K562 (cell line): ENCODE results near the gene BHLHE40. TPM values are rescaled to one million over a fixed set of nuclear protein-coding genes. Genes with fewer than 3 reads are reported as not detected.

Source experiments
- CGGBP1 ChIP-seq: fragments of 250-450 bp; sonication (Bioruptor Pico); IDR thresholded peaks from 2 replicates; pipeline ENCODE4 v1.9.0; 2021; ENCODE audit warnings: mild to moderate bottlenecking
- EP400 ChIP-seq: fragments of 450-650 bp; IDR thresholded peaks from 2 replicates; pipeline ENCODE4 v1.6.1; 2017; ENCODE audit warnings: antibody characterized with exemption, mild to moderate bottlenecking, moderate library complexity
- ETV1 ChIP-seq: fragments of 450-650 bp; conservative IDR thresholded peaks from 2 replicates; pipeline ENCODE4 v1.6.1; 2016; ENCODE audit warnings: missing genetic modification characterization, control low read depth, low read depth, missing compliant biosample characterization
- FOSL1 ChIP-seq: fragments of 200-800 bp; sonication (Bioruptor generic); conservative IDR thresholded peaks from 2 replicates; pipeline ENCODE4 v1.6.1; 2016; ENCODE audit warnings: missing genetic modification characterization, missing compliant biosample characterization
- GATA2 ChIP-seq: sonication (generic); formaldehyde crosslinking; IDR thresholded peaks from 2 replicates; pipeline ENCODE4 v1.4.0; 2020; ENCODE audit warnings: mild to moderate bottlenecking, missing genetic modification reagents
- GATAD2A ChIP-seq: fragments of 450-650 bp; IDR thresholded peaks from 2 replicates; pipeline ENCODE4 v1.6.1; 2017
- HDAC3 ChIP-seq: fragments of 450-650 bp; IDR thresholded peaks from 2 replicates; pipeline ENCODE4 v1.6.1; 2018; ENCODE audit warnings: borderline replicate concordance, mild to moderate bottlenecking, moderate library complexity; ENCODE audit not compliant: partially characterized antibody
- HDAC6 ChIP-seq: IDR thresholded peaks from 2 replicates; pipeline ENCODE4 v1.6.1; 2012; ENCODE audit warnings: low read depth, mild to moderate bottlenecking, control low read depth, inconsistent platforms, low read length, moderate library complexity
- HINFP ChIP-seq: fragments of 450-650 bp; conservative IDR thresholded peaks from 2 replicates; pipeline ENCODE4 v1.6.1; 2016; ENCODE audit warnings: missing genetic modification characterization, low read depth, mild to moderate bottlenecking, control low read depth, missing compliant biosample characterization
- MTF1 ChIP-seq: fragments of 250-450 bp; sonication (Bioruptor Pico); IDR thresholded peaks from 2 replicates; pipeline ENCODE4 v1.9.0; 2021; ENCODE audit warnings: moderate library complexity, mild to moderate bottlenecking, inconsistent platforms, borderline replicate concordance
- NCOA2 ChIP-seq, 2 experiments: fragments of 450-650 bp; IDR thresholded peaks; 2 replicates each; pipeline ENCODE4 v1.6.1; 2018; ENCODE audit warnings: mild to moderate bottlenecking in 2 of 2, moderate library complexity in 1 of 2; ENCODE audit not compliant: partially characterized antibody in 2 of 2
- NFE2 ChIP-seq: IDR thresholded peaks from 2 replicates; pipeline ENCODE4 v1.6.1; 2014; ENCODE audit warnings: antibody characterized with exemption, low read depth
- PHB ChIP-seq: fragments of 250-450 bp; sonication (Bioruptor Pico); IDR thresholded peaks from 2 replicates; pipeline ENCODE4 v1.5.0; 2021
- PKNOX1 ChIP-seq: fragments of 450-650 bp; IDR thresholded peaks from 2 replicates; pipeline ENCODE4 v1.6.1; 2016
- RNF219 ChIP-seq: fragments of 250-450 bp; sonication (Bioruptor Pico); IDR thresholded peaks from 2 replicates; pipeline ENCODE4 v1.5.0; 2022; ENCODE audit warnings: mild to moderate bottlenecking
- TOE1 ChIP-seq, 2 experiments: fragments of 450-650 bp in 1 of 2; sonication (generic) in 1 of 2; formaldehyde crosslinking in 1 of 2; IDR thresholded peaks; 2 replicates each; pipeline versions ENCODE4 v1.7.1 to v1.8.0; 2016 to 2022; ENCODE audit warnings: borderline replicate concordance in 2 of 2, mild to moderate bottlenecking in 2 of 2, antibody characterized with exemption in 1 of 2, inconsistent platforms in 1 of 2, low read depth in 1 of 2, missing genetic modification reagents in 1 of 2, moderate library complexity in 1 of 2
- USF2 ChIP-seq: sonication (generic); formaldehyde crosslinking; IDR thresholded peaks from 2 replicates; pipeline ENCODE4 v1.5.0; 2020; ENCODE audit warnings: missing genetic modification reagents
- ZFP36 ChIP-seq: fragments of 150-350 bp; IDR thresholded peaks from 2 replicates; pipeline ENCODE4 v1.6.1; 2018; ENCODE audit warnings: low read length, low read depth; ENCODE audit not compliant: partially characterized antibody
- ZNF134 ChIP-seq: fragments of 250-450 bp; sonication (Bioruptor Pico); conservative IDR thresholded peaks from 2 replicates; pipeline ENCODE4 v1.4.0; 2020
- ZNF143 ChIP-seq: sonication (generic); formaldehyde crosslinking; IDR thresholded peaks from 2 replicates; pipeline ENCODE4 v1.9.0; 2022; ENCODE audit warnings: mild to moderate bottlenecking, missing genetic modification reagents
- polyA plus RNA-seq, 8 experiments: library from polyadenylated mRNA; depleted of rRNA in 4 of 8; stranded (reverse) in 5 of 8; unstranded in 3 of 8; fragments of >200 nt; fragmentation: Nextera tagmentation in 2 of 8; fragmentation: Illumina TruSeq in 1 of 8; extraction: Ambion mirVana in 2 of 8; extraction: Trizol in 1 of 8; gene quantifications; 2 replicates each; pipeline versions ENCODE4 v1.2.1 to v1.2.3, GENCODE V29; 2011 to 2014; ENCODE audit warnings: inconsistent platforms in 1 of 8, missing spikeins in 1 of 8
- total RNA-seq, 7 experiments: library from RNA; depleted of rRNA in 6 of 7; stranded (reverse); fragments of >200 nt in 6 of 7; fragmentation: Illumina TruSeq in 2 of 7; extraction: Trizol in 2 of 7; gene quantifications; 2 replicates each; pipeline versions ENCODE4 v1.2.1 to v1.2.3, GENCODE V29; 2011 to 2021; ENCODE audit warnings: low replicate concordance in 1 of 7

Gene BHLHE40
- total and polyA plus RNA-seq, 9 of the 15 experiments (the other 6 are each of a cell fraction or from before 2014, with no cell fraction given): 12.0 to 83.9 (median 31.4) TPM

GRCh38 chr3:4996771-4997291 is 17.6 kb downstream of the BHLHE40 start (continued):
- peak; percentile 16; the same call in 1 of the 2 replicates for TF ChIP-seq TOE1 (IDR thresholded peaks at IDR 0.05; ENCODE audit: borderline replicate concordance)
- TF ChIP-seq TOE1 (CRISPR knock-in tag; IDR thresholded peaks at IDR 0.05; ENCODE audit: borderline replicate concordance, low read depth): no peak
- TF ChIP-seq HINFP: no peak
- TF ChIP-seq HDAC3: no peak
- TF ChIP-seq ETV1 (tag): peak; percentile 52
- no peak for TF ChIP-seq ZNF143 (CRISPR knock-in tag)
- TF ChIP-seq RNF219 (CRISPR knock-in tag): no peak
- no peak for TF ChIP-seq NFE2
- peak; percentile 28; the same call in 1 of the 2 replicates for TF ChIP-seq MTF1 (CRISPR knock-in tag)
- TF ChIP-seq CGGBP1 (CRISPR knock-in tag): no peak
- 0 out of 2 replicates have a peak, but pooled peaks have one; percentile 30 for TF ChIP-seq PKNOX1
- no peak for TF ChIP-seq HDAC6
- TF ChIP-seq USF2: no peak
- TF ChIP-seq GATA2 (CRISPR knock-in tag): peak; percentile 26; the same call in 1 of the 2 replicates
- TF ChIP-seq NCOA2 (IDR thresholded peaks at IDR 0.05; ENCODE audit: partially characterized antibody in 2 of 2): no peak
- TF ChIP-seq ZFP36: peak; percentile 47
- no peak for TF ChIP-seq PHB (CRISPR knock-in tag)
- TF ChIP-seq FOSL1 (tag): no peak
- peak; percentile 61; the same call in 1 of the 2 replicates for TF ChIP-seq GATAD2A
- 0 out of 2 replicates have a peak, but pooled peaks have one; percentile 17 for TF ChIP-seq ZNF134
- no peak for TF ChIP-seq EP400
